Activated CD8-positive, alpha-beta T cell treated with anti-CD3 and anti-CD28 coated beads for 36 hours (primary cell): ENCODE data around the gene MYLIP. TPM values are rescaled to one million over a fixed set of nuclear protein-coding genes. Genes with fewer than 3 reads are reported as not detected.

ENCODE experiments used
- ATAC-seq: fragments of 200-7000 bp; cut with Tn5 transposase; one replicate; pipeline ENCODE4 v1.10.0; 2021; ENCODE audit warnings: mild to moderate bottlenecking, moderate library complexity
- CTCF ChIA-PET: fragments of 350-600 bp; sonication (Branson Sonifier 250); formaldehyde crosslinking; loops from one replicate; lab custom pipeline; 2021; ENCODE audit warnings: antibody characterized with exemption; lab: Charles Lee
- POLR2A ChIA-PET: fragments of 350-600 bp; sonication (Branson Sonifier 250); formaldehyde crosslinking; loops from one replicate; lab custom pipeline; 2021; ENCODE audit warnings: antibody characterized with exemption; lab: Charles Lee
- DNase-seq: peaks from one replicate; pipeline ENCODE4 v3.0.0-alpha.2; 2020
- H3K27ac Mint-ChIP-seq: one replicate; pipeline ENCODE4 v1.8.0; 2021; ENCODE audit warnings: mild to moderate bottlenecking, mixed read lengths
- H3K27me3 Mint-ChIP-seq: one replicate; pipeline ENCODE4 v1.8.0; 2021; ENCODE audit warnings: mixed read lengths
- H3K36me3 Mint-ChIP-seq: one replicate; pipeline ENCODE4 v1.8.0; 2021; ENCODE audit warnings: low read depth, mixed read lengths
- H3K4me1 Mint-ChIP-seq: one replicate; pipeline ENCODE4 v1.8.0; 2021; ENCODE audit warnings: low read depth, mixed read lengths
- H3K4me3 Mint-ChIP-seq: one replicate; pipeline ENCODE4 v1.8.0; 2021; ENCODE audit warnings: mild to moderate bottlenecking, moderate library complexity, mixed read lengths
- H3K9me3 Mint-ChIP-seq: one replicate; pipeline ENCODE4 v1.8.0; 2021; ENCODE audit warnings: mixed read lengths
- CTCF ChIP-seq: fragments of 200-600 bp; IDR thresholded peaks from one replicate; pipeline ENCODE4 v1.8.0; 2022; ENCODE audit warnings: antibody characterized with exemption, mild to moderate bottlenecking
- intact Hi-C: fragments of 100-400 bp; cut with micrococcal nuclease; formaldehyde crosslinking; loops from one replicate; pipeline ENCODE4 v1.10.0; 2022
- total RNA-seq, 2 experiments: library from RNA; stranded (reverse); gene quantifications; one replicate each; pipeline ENCODE4 v1.2.3, GENCODE V29; 2021

The MYLIP gene
- total RNA-seq, 2 experiments from 2014 or later: 7.7 to 8.1 TPM

GRCh38 chr6:16158943-16159557 is 30.2 kb downstream of the MYLIP start:
- no peak for ATAC-seq
- Mint-ChIP-seq H3K27me3 (no peaks in the 10 kb centered on the region), H3K4me3 (no peak overlapping the region), H3K9me3 (peaks cover 13% of the 10 kb centered on the region), H3K27ac (no peak overlapping the region), H3K36me3 (peaks cover 28% of the 10 kb centered on the region), H3K4me1 (peaks cover 26% of the 10 kb centered on the region)
- TF ChIP-seq CTCF: no peak
- DNase-seq: no peak
- CTCF ChIA-PET: interaction anchor here (1.5 to 1.6 kb wide), 2 partner anchors 24 to 30 kb away, joined by 3 to 4 read pairs; partner anchors contain the start of gene MYLIP
- intact Hi-C loops: no loop called here
- POLR2A ChIA-PET: no interaction called here

- no peak for DNase-seq
- Mint-ChIP-seq H3K9me3 (peaks cover 7% of the 10 kb centered on the region), H3K36me3 (peaks cover 13% of the 10 kb centered on the region), H3K4me3 (no peak overlapping the region), H3K27ac (no peak overlapping the region), H3K27me3 (peaks cover 2% of the 10 kb centered on the region), H3K4me1 (peaks cover 26% of the 10 kb centered on the region)
- intact Hi-C loops: no loop called here
- no peak for TF ChIP-seq CTCF
- ATAC-seq: no peak
- ChIA-PET POLR2A (no interaction called here), CTCF (no interaction called here)
These were observed 31.9 kb downstream of the MYLIP start for GRCh38 chr6:16160794-16161193.

GRCh38 chr6:16162003-16162402 is 33.1 kb downstream of the MYLIP start:
- ChIA-PET CTCF (interaction anchor here (2.7 kb wide), 1 partner anchor 25 kb away, joined by 10 read pairs; no protein-coding TSS in a partner anchor), POLR2A (no interaction called here)
- Mint-ChIP-seq H3K27me3 (peaks cover 7% of the 10 kb centered on the region), H3K36me3 (peaks cover 4% of the 10 kb centered on the region), H3K9me3 (peaks cover 1% of the 10 kb centered on the region), H3K27ac (no peak overlapping the region), H3K4me1 (peaks cover 30% of the 10 kb centered on the region), H3K4me3 (no peak overlapping the region)
- intact Hi-C loops: no loop called here
- DNase-seq: no peak
- TF ChIP-seq CTCF: no peak
- peak; percentile 64 for ATAC-seq

GRCh38 chr6:16163066-16163465 is 34.2 kb downstream of the MYLIP start:
- CTCF ChIA-PET: interaction anchor here (1.1 to 2.7 kb wide), 3 partner anchors 20 to 34 kb away, joined by 3 to 10 read pairs (median 5); partner anchors contain the start of gene MYLIP

More at GRCh38 chr6:16163066-16163465, 34.2 kb downstream of the MYLIP start:
- Mint-ChIP-seq H3K36me3 (no peaks in the 10 kb centered on the region), H3K4me3 (no peak overlapping the region), H3K27ac (no peak overlapping the region), H3K4me1 (peaks cover 40% of the 10 kb centered on the region), H3K27me3 (peaks cover 7% of the 10 kb centered on the region), H3K9me3 (no peaks in the 10 kb centered on the region)
- no peak for TF ChIP-seq CTCF
- intact Hi-C loops: no loop called here
- ATAC-seq: no peak
- no peak for DNase-seq
- POLR2A ChIA-PET: interaction anchor here (0.7 to 0.9 kb wide), 2 partner anchors 32 to 34 kb away, joined by 3 read pairs; partner anchors contain the start of gene MYLIP
